HCEC 1CT (cell line): ENCODE results near the gene AKIP1.
"Not testable (repeated sequence)": the region's sequence is repeated elsewhere in the genome, so short reads cannot be mapped to it uniquely, and the experiment has no call there.

Source experiments
- DNase-seq: peaks from one replicate; pipeline ENCODE4 v3.0.0-alpha.2; 2017

The AKIP1 gene, protein sequence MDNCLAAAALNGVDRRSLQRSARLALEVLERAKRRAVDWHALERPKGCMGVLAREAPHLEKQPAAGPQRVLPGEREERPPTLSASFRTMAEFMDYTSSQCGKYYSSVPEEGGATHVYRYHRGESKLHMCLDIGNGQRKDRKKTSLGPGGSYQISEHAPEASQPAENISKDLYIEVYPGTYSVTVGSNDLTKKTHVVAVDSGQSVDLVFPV

GRCh38 chr11:8911029-8911823 lies at the start of gene AKIP1:
Gene AKIP1 (plus strand): TSS chr11:8911189. CDS start chr11:8911450, 261 bp downstream.
- DNase-seq, result peak; percentile 92

GRCh38 chr11:8863838-8864237 lies 47.2 kb upstream of the AKIP1 start:
- DNase-seq, result peak; percentile 85

DNA sequence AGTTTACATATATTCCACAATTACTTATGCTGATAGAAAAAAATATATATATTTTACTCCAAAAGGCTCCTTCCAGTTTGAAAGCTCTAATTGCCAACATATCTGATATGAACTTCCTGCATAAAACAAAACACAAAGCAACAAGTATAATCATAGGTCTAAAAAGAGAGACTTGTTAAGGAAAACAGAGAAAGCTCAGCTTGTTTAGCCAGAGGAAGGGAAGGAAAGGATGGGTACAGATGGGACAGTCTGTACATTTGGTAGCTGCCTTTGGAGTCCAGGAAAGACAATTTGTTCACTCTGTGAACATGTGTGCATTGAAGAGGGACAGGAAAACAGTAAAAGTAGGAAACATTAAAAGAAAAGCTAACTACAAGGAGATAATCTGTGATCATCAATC lies 45.7 kb upstream of the AKIP1 start:
- no peak for DNase-seq

GRCh38 chr11:8867035-8867434 lies 44.0 kb upstream of the AKIP1 start:
- peak; percentile 40 for DNase-seq

GRCh38 chr11:8867931-8868631 lies 42.9 kb upstream of the AKIP1 start:
- DNase-seq, result peak; percentile 48

DNA sequence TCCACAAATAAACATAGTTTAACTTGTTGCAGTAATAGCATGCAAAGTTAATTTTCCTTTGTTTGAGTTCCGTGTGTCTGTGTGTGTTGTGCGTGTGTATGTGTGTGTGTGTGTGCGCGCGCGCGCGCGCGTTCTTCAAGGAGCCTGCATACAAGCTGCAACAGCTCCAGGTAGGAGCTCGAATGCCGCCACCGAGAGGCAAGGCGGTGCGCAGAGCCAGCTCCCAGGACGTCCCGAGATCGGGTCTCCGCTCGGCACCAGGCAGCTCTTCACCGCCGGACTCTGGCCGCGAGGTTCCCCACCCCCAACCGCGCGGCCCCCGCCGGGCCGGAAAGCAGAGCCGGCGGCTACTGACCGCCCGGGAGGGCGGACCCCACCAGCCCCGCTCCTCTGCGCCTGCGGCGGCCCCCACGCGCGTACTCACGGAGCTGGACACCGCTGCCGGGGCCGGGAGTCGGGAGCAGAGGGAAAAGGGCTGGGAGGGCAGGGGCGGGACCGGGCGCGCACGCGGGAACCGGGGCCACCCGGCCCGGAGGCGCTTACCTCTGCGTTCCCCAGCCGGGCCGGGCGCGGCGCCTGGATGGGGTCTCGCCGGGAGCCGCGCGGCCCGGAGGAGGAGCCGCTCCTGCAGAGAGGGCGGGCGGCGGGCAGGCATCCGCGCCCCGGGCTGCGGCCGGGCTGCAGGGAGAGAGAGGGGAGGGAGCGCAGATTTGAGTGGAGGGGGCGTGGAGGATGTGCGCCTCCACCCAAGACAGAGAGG lies 40.4 kb upstream of the AKIP1 start:
- DNase-seq, result peak; percentile 67

DNA sequence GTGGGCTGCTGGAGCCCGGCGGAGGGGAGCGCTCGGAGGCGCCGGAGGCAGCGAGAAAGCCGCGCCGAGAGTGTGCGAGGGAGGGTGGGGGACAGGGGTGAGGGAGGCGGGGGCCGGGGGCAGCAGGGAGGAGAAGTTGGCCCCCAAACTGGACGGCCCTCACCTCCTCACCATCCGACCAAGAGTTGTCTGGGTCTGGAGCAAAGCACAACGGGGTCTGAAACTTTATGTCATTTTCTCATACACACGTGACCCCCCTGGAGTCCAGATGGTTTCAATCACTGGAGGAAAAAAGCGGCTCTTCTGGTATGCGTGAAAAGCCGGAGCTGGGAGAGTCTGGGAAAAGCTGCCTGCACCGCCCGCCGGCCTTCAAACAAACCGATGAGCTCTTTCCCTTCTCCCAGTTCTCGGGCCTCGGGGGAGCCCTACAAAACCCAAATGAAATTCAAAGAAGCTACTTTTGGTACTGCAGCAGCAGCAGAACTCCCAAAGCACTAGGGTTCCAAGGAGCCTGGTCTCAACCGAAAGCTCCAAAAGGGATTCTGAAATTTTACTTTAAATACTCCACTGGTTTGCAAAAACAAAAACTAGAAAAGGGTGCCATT lies 39.7 kb upstream of the AKIP1 start:
- peak; percentile 93 for DNase-seq

DNA sequence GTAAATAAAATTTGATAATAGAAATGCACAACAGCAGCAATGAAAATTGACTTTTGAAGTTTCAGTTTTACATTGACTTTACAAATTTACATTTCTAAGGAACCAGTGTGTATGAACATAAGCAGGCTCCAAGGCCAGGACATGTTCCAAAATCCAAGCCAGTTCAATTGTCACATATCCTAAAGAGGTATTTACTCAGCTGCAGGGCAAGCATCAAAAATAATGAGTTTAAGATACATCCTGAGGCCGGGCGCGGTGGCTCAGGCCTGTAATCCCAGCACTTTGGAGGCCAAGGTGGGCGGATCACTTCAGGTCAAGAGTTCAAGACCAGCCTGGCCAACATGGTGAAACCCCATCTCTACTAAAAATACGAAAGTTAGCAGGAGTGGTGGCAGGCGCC lies 39.0 kb upstream of the AKIP1 start:
- DNase-seq, result no peak

DNA sequence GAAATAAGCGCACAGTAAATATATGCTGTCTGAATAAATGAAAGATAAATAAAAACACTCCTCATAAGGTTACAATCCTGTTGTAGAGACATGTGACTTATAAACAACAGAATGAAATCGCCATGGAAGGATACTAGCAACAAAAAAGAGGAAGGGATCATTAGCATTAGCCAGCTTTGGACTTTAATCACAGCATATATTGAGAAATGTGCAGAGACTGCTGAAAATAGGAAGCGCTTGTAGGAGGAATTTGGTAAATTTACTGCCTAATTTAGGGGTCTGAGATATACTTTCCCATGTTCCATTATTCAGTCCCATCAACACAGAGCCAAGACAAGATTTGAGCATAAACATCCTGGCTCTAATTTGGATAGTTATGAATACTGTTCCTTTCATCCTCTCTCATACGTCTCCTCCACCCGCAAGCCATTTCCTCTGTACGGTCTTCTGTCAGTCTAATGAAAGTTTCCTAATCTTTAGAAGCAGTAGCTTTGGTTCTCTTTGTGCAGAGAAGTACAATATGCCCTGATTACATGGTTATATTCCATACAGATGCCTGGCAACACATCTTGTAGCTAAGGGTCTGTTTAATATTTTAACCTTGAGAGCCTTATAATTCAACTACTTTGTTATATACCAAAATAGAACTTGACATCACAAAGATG lies 37.1 kb upstream of the AKIP1 start:
- no peak for DNase-seq

DNA sequence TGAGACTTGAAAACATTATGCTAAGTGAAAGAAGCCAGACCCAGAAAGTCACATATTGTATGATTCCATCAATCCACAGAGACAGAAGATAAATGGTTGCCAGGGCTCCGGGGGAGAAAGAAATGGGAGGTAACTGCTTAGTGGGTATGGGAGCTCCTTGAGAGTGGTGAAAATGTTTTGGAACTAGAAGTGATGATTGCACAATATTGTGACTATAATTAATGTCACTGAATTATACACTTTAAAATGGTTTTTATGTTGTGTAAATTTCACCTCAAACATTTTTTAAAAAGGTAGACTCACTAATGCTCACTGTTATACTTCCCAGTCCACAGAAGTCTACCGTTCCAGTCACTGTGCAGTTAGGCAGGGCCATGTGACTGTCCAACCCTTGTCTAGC lies 32.2 kb upstream of the AKIP1 start:
- no peak for DNase-seq

DNA sequence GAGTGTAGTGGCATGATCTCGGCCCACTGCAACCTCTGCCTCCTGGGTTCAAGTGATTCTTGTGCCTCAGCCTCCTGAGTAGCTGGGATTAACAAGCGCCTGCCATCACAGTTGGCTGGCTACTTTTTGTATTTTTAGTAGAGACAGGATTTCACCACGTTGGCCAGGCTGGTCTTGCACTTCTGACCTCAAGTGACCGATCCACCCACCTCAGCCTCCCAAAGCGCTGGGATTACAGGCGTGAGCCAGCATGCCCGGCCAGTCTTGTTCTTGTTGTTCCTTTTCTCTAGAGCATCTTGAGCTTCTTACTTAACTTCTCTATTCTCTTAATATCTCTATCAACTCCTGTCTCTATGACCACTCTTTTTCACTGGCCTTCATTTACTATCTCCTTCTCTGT lies 29.4 kb upstream of the AKIP1 start:
- DNase-seq, result not testable (repeated sequence)

DNA sequence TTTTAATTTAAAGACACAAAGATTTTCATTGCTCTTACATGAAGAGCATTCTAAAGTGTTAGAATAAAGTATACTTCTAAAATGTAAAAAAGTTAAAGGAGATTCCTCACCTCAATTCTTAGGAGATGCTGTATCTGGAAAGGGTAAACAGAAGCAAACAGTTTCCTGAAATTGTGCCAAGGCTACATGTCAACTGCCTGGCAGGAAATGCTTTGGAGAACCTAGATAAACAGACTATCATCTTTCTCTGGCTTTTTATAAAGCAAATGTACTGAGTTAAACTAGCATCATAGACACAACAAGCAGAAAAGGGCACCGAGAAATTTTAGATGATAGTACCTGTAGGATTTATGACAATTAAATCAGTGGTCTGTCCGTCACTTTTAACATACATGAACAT lies 24.7 kb upstream of the AKIP1 start:
- no peak for DNase-seq

GRCh38 chr11:8891185-8891584 lies 19.8 kb upstream of the AKIP1 start:
- DNase-seq, result not testable (repeated sequence)

GRCh38 chr11:8899119-8899753 lies 11.8 kb upstream of the AKIP1 start:
- DNase-seq, result no peak

DNA sequence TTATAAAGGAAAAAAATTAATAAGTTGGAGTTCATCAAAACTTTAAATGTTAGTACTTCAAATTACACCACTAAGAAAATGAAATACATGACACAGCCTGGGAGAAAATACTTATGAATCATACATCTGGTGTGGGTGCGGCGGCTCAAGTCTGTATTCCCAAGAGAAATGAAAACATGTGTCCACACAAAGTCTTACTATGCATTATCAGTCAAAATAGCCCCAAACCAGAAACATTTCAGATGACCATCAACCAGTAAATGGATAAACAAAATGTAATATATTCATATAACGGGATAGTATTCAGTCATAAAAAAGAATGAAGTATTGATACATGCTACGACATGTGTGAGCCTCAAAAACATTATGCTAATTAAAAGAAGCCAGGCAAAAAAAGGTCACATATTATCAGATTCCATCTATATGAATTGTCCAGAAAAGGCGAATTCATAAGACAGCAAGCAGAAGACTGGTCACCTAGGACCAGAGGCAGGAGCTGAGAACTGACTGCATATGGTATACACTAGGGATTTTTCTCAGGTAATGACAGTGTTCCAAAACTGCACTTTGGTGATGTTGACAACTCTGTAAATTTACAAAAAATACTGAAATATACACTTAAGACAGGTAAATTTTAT lies 5.3 kb upstream of the AKIP1 start:
- peak; percentile 67 for DNase-seq

DNA sequence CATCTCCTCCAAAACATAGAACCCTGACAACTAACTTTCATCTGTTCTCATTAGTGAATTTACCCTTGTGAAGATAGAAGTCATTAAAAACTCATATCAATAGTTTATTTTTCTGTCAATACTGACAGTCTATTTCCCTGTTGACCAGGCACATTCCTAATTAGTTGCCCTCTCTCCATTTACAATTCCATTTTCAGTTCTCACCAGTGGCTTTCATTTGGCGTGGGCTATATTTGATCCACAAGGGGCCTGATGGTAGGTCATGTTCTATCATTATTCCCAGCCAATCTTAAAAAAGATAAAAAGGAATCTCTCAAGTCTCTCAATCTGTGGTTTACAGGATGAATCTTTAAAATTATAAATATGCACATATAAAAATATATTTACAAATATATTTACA lies 3.9 kb upstream of the AKIP1 start:
- DNase-seq, result no peak

DNA sequence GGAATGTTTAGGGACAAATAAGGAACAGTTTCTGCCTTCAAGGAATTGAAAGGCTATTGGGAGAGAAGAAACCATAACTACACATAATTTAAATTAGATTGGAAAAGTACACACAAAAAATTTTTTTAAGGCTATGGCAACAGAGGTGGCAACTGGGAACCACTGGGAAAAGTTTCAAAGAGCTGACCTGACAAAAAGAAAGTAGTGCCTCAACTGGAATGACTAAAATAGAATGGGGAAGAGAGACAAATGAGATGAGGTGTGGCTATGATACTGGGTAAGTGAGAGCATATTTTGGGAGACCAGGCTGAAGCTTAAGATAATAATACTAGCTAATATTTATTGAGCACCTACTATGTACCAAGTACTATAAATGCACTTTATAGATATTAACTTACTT lies 2.9 kb upstream of the AKIP1 start:
- DNase-seq, result no peak

DNA sequence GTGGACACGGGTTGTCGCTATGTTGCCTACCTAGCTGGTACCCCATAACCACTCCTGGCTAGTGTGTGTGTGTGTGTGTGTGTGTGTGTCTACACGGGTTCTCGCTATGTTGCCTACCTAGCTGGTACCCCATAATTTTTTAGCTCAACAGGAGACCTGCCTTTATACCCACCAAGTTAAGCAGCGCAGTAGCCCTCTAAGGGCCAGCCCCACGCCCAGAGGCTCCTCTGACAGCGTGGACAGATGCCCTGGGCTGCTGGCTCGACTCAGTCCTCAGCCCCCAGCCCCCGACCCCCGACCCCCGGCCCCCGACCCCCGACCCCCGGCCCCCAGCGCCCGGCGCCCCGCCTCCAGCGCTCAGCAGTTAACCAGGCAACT lies 351 bp upstream of the AKIP1 start:
- DNase-seq, result no peak

DNA sequence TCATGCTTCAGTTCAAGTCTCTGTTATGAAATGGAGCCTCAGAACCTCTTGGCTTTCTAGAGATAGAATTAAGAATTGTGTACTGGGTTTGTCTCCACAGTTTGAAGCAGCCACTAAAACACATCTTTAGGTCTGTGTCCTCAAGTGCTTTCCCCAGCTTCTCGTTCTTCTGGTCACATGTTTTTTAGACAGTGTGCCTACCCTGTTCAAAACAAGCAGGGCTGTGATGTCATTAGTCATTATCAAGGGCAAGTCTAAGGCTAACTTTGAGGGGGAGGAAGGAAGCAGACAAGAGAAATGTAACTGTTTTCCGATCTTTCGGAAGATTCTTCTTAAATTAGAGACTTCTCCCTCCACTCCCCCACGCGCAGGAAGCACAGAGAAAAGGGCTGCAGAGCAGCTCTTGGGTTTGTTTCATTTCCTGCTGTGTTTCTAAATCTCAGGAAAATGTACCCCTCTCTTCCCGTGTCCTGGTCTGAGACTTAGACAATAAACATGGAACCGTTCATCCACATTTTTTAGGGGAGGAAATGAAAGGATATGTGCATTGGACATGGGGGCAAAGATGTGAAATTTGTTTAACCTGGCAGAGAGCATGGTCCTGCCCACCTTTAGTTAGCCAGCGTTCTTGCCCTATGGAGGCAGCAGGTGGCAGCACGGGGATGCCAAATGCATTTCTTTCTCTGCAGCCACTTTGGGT lies 3.1 kb downstream of the AKIP1 start:
- peak; percentile 54 for DNase-seq

- no peak for DNase-seq
Measured at GRCh38 chr11:8914661-8915018, 3.7 kb downstream of the AKIP1 start.
